Naive thymus-derived CD4-positive, alpha-beta T cell (primary cell): ENCODE data around the gene TVP23A. TPM values are rescaled to one million over a fixed set of nuclear protein-coding genes. Genes with fewer than 3 reads are reported as not detected.

Experiments used
- ATAC-seq: fragments of 150-1000 bp; cut with Tn5 transposase; 2 replicates; pipeline ENCODE4 v1.10.0; 2021; ENCODE audit warnings: mild to moderate bottlenecking, moderate library complexity
- CTCF ChIA-PET: fragments of 350-600 bp; sonication (Branson Sonifier 250); formaldehyde crosslinking; loops from one replicate; lab custom pipeline; 2021; ENCODE audit warnings: antibody characterized with exemption; lab: Charles Lee
- POLR2A ChIA-PET: fragments of 350-600 bp; sonication (Branson Sonifier 250); formaldehyde crosslinking; loops from one replicate; lab custom pipeline; 2021; ENCODE audit warnings: antibody characterized with exemption, inconsistent platforms; lab: Charles Lee
- DNase-seq, 9 donors: peaks; one replicate each; pipeline versions ENCODE4 v3.0.0 to v3.0.0-alpha.2; 2020 to 2022; ENCODE audit warnings: mixed read lengths in 1 of 9
- H3K27ac ChIP-seq: one replicate; pipeline ENCODE4 v1.7.0; 2013; ENCODE audit warnings: mild to moderate bottlenecking, low read depth, low read length, moderate library complexity
- H3K27me3 ChIP-seq, 2 donors: one replicate each; pipeline ENCODE4 v1.7.0; 2013; ENCODE audit warnings: low read length in 2 of 2, mild to moderate bottlenecking in 2 of 2, moderate library complexity in 2 of 2; ENCODE audit not compliant: control insufficient read depth in 2 of 2, insufficient read depth in 2 of 2
- H3K36me3 ChIP-seq, 3 experiments: 1 replicate in 2 of 3; 2 replicates in 1 of 3; pipeline ENCODE4 v1.7.0; 2013; ENCODE audit warnings: low read length in 3 of 3, mild to moderate bottlenecking in 3 of 3, moderate library complexity in 1 of 3; ENCODE audit not compliant: insufficient read depth in 3 of 3, control insufficient read depth in 2 of 3
- H3K4me1 ChIP-seq, 2 donors: one replicate each; pipeline ENCODE4 v1.7.0; 2013; ENCODE audit warnings: low read length in 2 of 2, mild to moderate bottlenecking in 2 of 2, moderate library complexity in 1 of 2; ENCODE audit not compliant: control insufficient read depth in 2 of 2, insufficient read depth in 2 of 2
- H3K4me3 ChIP-seq: 2 replicates; pipeline ENCODE4 v1.7.0; 2013; ENCODE audit warnings: mild to moderate bottlenecking, low read length
- H3K9me3 ChIP-seq, 3 experiments: 1 replicate in 2 of 3; 2 replicates in 1 of 3; pipeline ENCODE4 v1.7.0; 2013; ENCODE audit warnings: low read length in 3 of 3; ENCODE audit not compliant: control insufficient read depth in 2 of 3
- H3K27ac Mint-ChIP-seq, 9 donors: one replicate each; pipeline ENCODE4 v1.8.0; 2020 to 2022; ENCODE audit warnings: mixed read lengths in 9 of 9, mild to moderate bottlenecking in 8 of 9, moderate library complexity in 5 of 9, inconsistent platforms in 2 of 9
- H3K27me3 Mint-ChIP-seq, 5 donors: one replicate each; pipeline ENCODE4 v1.8.0; 2021 to 2022; ENCODE audit warnings: mixed read lengths in 5 of 5, mild to moderate bottlenecking in 1 of 5
- H3K36me3 Mint-ChIP-seq, 5 donors: one replicate each; pipeline ENCODE4 v1.8.0; 2020 to 2022; ENCODE audit warnings: mixed read lengths in 5 of 5, mild to moderate bottlenecking in 3 of 5, inconsistent platforms in 1 of 5
- H3K4me1 Mint-ChIP-seq, 7 donors: one replicate each; pipeline ENCODE4 v1.8.0; 2020 to 2022; ENCODE audit warnings: mixed read lengths in 7 of 7, mild to moderate bottlenecking in 3 of 7, inconsistent platforms in 1 of 7
- H3K4me3 Mint-ChIP-seq, 10 donors: one replicate each; pipeline ENCODE4 v1.8.0; 2020 to 2022; ENCODE audit warnings: mild to moderate bottlenecking in 10 of 10, mixed read lengths in 10 of 10, moderate library complexity in 6 of 10, inconsistent platforms in 2 of 10
- H3K9me3 Mint-ChIP-seq, 11 donors: one replicate each; pipeline ENCODE4 v1.8.0; 2020 to 2022; ENCODE audit warnings: mixed read lengths in 11 of 11, mild to moderate bottlenecking in 4 of 11, inconsistent platforms in 1 of 11, moderate library complexity in 1 of 11
- intact Hi-C, 2 donors: fragments of 100-400 bp; cut with micrococcal nuclease; formaldehyde crosslinking; loops; one replicate each; pipeline ENCODE4 v1.15.1; 2023
- polyA plus RNA-seq, 2 donors: library from polyadenylated mRNA; unstranded; fragments of 300-500 nt; fragmentation: Illumina TruSeq; gene quantifications; one replicate each; pipeline ENCODE4 v1.2.3, GENCODE V29; 2021
- total RNA-seq, 6 experiments: library from RNA in 5 of 6; stranded (reverse) in 5 of 6; gene quantifications; 1 replicate in 5 of 6; 2 replicates in 1 of 6; pipeline ENCODE4 v1.2.3 and lab custom pipeline; 2021 to 2026

Gene TVP23A
- total and polyA plus RNA-seq, 7 experiments from 2014 or later: 0.10 to 0.17 (median 0.15) TPM; not detected in 4

DNA sequence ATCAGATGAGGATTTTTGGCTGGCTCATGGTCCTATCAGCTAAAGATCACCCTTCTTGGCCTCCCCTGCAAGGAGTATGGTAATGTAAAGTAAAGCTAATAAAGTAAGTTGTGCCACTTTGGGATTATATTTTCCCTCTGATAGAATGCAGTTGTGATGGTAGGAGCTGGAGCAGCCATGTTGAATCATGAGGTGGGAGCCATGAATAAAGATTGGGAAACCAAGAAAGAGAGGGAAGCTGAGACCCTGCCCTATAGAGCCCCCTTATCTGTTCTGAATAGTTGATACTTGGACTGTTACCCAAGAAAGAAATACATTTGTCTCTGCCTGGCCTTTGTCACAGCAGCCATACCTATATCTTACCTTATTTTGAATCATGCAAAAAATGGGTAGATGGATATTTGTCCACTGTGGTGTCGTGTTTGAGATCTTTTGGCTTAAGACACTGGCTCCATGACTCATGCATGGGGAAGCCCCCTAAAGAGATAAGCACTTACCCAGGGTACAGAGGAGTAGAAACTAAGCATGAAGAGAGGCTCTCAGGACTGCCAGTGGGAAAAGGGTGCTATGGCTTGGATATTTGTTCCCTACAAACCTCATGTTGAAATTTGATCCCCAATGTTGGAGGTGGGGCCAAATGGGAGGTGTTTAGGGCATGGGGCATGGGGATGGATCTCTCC, 17.7 kb upstream of the TVP23A start:
- peaks cover 0 to 5% (median 0%) of the 10 kb centered on the region in 11 donors for H3K9me3 Mint-ChIP-seq
- H3K36me3 Mint-ChIP-seq: no peaks in the 10 kb centered on the region
- H3K27me3 ChIP-seq: no peaks in the 10 kb centered on the region
- ATAC-seq (no peak), DNase-seq (no peak)
- intact Hi-C loops: no loop called here
- no peaks in the 10 kb centered on the region for H3K4me1 Mint-ChIP-seq
- H3K4me3 ChIP-seq: no peak overlapping the region
- H3K4me1 ChIP-seq: no peaks in the 10 kb centered on the region
- no peaks in the 10 kb centered on the region for H3K9me3 ChIP-seq
- H3K36me3 ChIP-seq: no peaks in the 10 kb centered on the region
- ChIA-PET POLR2A (no interaction called here), CTCF (no interaction called here)
- no peak overlapping the region for H3K27ac ChIP-seq
- H3K27me3 Mint-ChIP-seq: peaks cover 6 to 33% (median 11%) of the 10 kb centered on the region in 5 donors
- H3K27ac Mint-ChIP-seq: no peak overlapping the region
- H3K4me3 Mint-ChIP-seq: no peak overlapping the region

DNA sequence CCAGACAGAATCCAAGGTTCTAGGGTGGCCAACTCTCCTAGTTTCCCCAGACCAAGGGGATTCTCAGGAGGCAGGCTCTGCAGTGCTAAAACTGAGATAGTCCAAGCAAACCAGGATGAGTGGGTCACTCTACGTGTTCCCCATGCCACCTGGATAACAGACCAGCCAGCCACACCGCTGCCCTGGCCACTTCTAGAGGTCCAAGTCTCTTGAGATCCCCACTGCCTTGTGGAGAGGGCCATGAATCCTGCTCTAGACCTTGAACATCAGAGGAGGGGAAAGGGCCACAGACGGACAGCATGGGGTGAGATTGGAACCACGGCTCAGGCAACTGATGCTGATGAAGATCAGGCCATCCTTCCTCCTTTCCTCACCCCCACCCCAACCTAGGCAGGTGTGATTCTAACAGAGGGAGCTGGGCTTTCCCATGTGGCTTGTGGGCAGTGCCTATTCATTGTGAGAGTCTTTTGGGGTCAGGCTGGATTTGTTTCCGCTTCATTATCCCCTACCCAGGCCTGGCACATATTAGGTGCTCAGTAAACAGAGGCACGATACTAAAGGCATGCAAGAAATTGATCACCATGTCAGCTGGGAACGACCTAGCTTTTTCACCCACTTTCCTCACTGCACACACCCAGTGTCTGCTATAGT, 16.8 kb upstream of the TVP23A start:
- DNase-seq (no peak), ATAC-seq (no peak)
- no peak overlapping the region for H3K4me3 ChIP-seq
- no peaks in the 10 kb centered on the region for H3K9me3 ChIP-seq
- intact Hi-C loops: no loop called here
- H3K27ac Mint-ChIP-seq: no peak overlapping the region
- H3K9me3 Mint-ChIP-seq: peaks cover 0 to 5% (median 0%) of the 10 kb centered on the region in 11 donors
- H3K27me3 Mint-ChIP-seq: peaks cover 0 to 27% (median 11%) of the 10 kb centered on the region in 5 donors
- no peak overlapping the region for H3K4me3 Mint-ChIP-seq
- no peaks in the 10 kb centered on the region for H3K4me1 ChIP-seq
- no peak overlapping the region for H3K27ac ChIP-seq
- no peaks in the 10 kb centered on the region for H3K27me3 ChIP-seq
- H3K36me3 ChIP-seq: no peaks in the 10 kb centered on the region
- no peaks in the 10 kb centered on the region for H3K36me3 Mint-ChIP-seq
- ChIA-PET POLR2A (no interaction called here), CTCF (no interaction called here)
- no peaks in the 10 kb centered on the region for H3K4me1 Mint-ChIP-seq

DNA sequence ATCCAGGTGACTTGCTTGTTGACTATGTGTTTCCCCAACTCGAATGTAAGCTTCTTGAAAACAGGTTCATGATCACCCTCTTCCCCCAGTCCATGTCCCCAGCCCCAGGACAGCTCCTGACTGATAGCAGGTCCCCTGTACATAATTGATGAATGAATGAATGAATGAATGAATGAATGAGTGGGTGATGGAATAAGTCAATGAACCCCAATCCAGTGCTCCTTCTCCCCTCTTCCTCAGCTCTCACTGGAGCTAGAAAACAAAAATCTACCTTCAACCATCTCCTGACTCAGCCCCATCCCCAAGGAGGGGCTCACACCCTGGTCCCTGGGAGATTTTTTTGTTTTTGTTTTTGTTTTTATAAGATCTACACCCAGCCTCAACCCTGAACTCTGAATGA, 16.2 kb upstream of the TVP23A start:
- H3K27me3 ChIP-seq: no peaks in the 10 kb centered on the region
- Mint-ChIP-seq H3K36me3 (no peaks in the 10 kb centered on the region), H3K27me3 (peaks cover 0 to 31% (median 11%) of the 10 kb centered on the region in 5 donors), H3K4me3 (no peak overlapping the region), H3K9me3 (peaks cover 0 to 5% (median 0%) of the 10 kb centered on the region in 11 donors), H3K27ac (no peak overlapping the region), H3K4me1 (no peaks in the 10 kb centered on the region)
- no peak for ATAC-seq
- no peak overlapping the region for H3K27ac ChIP-seq
- intact Hi-C loops: no loop called here
- H3K9me3 ChIP-seq: no peaks in the 10 kb centered on the region
- ChIA-PET CTCF (interaction anchor here (0.9 kb wide), 1 partner anchor 103 kb away, joined by 5 read pairs; no protein-coding TSS in a partner anchor), POLR2A (no interaction called here)
- no peaks in the 10 kb centered on the region for H3K36me3 ChIP-seq
- H3K4me3 ChIP-seq: no peak overlapping the region
- H3K4me1 ChIP-seq: no peaks in the 10 kb centered on the region
- no peak for DNase-seq

DNA sequence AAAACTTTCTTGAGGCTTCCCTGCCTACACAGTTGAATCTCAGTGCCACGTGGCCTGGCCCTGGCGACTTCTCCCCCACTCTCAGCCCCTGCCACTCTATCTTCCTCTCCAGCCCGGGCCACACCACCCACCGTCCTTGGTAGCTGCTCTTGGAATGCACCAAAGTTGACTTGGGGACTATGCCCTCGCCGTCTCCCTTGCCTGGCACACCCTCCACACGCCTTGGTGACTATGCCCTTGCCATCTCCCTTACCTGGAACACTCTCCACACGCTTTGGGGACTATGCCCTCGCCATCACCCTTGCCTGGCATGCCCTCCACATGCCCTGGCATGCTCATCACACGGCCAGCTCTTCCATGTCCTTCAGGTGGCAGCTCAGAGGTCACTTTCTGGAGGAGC, 15.5 kb upstream of the TVP23A start:
- no peak overlapping the region for H3K27ac ChIP-seq
- no peaks in the 10 kb centered on the region for H3K36me3 ChIP-seq
- H3K4me3 ChIP-seq: no peak overlapping the region
- peaks cover 0 to 37% (median 11%) of the 10 kb centered on the region in 5 donors for H3K27me3 Mint-ChIP-seq
- H3K36me3 Mint-ChIP-seq: no peaks in the 10 kb centered on the region
- ChIA-PET CTCF (interaction anchor here (0.9 kb wide), 1 partner anchor 103 kb away, joined by 5 read pairs; no protein-coding TSS in a partner anchor), POLR2A (no interaction called here)
- ATAC-seq: no peak
- peaks cover 0 to 5% (median 0%) of the 10 kb centered on the region in 11 donors for H3K9me3 Mint-ChIP-seq
- no peaks in the 10 kb centered on the region for H3K9me3 ChIP-seq
- intact Hi-C loops: no loop called here
- peak overlapping the region in 1 of 10 donors; percentile 54 for H3K4me3 Mint-ChIP-seq
- no peaks in the 10 kb centered on the region for H3K4me1 ChIP-seq
- no peak for DNase-seq
- H3K4me1 Mint-ChIP-seq: no peaks in the 10 kb centered on the region
- no peaks in the 10 kb centered on the region for H3K27me3 ChIP-seq
- no peak overlapping the region for H3K27ac Mint-ChIP-seq

DNA sequence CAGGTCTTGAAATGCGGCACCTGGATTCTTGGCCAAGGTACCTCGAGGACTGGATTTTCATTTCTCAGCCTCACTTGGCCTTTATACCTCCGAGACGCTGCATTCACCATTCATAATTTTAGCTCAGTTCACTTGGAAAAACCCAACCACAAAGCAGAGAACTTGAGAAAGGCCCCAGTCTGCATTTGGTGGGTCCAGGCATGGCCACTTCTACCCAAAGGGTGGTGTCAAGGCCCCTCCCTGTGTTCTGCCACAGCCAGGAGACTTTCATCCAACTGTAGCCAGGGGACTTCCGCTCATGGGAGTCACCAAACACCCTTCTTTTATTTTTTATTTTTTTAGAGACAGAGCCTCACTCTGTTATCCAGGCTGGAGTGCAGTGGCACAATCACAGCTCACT, 14.7 kb upstream of the TVP23A start:
- DNase-seq: no peak
- no peaks in the 10 kb centered on the region for H3K27me3 ChIP-seq
- H3K4me3 Mint-ChIP-seq: no peak overlapping the region
- no peak overlapping the region for H3K27ac ChIP-seq
- H3K36me3 Mint-ChIP-seq: no peaks in the 10 kb centered on the region
- no peak for ATAC-seq
- H3K36me3 ChIP-seq: no peaks in the 10 kb centered on the region
- no peak overlapping the region for H3K4me3 ChIP-seq
- intact Hi-C loops: no loop called here
- no peaks in the 10 kb centered on the region for H3K4me1 Mint-ChIP-seq
- POLR2A ChIA-PET: no interaction called here
- H3K4me1 ChIP-seq: no peaks in the 10 kb centered on the region
- H3K27me3 Mint-ChIP-seq: peaks cover 0 to 38% (median 11%) of the 10 kb centered on the region in 5 donors
- H3K9me3 Mint-ChIP-seq: peaks cover 0 to 5% (median 0%) of the 10 kb centered on the region in 11 donors
- H3K9me3 ChIP-seq: no peaks in the 10 kb centered on the region
- CTCF ChIA-PET: no interaction called here
- no peak overlapping the region for H3K27ac Mint-ChIP-seq

DNA sequence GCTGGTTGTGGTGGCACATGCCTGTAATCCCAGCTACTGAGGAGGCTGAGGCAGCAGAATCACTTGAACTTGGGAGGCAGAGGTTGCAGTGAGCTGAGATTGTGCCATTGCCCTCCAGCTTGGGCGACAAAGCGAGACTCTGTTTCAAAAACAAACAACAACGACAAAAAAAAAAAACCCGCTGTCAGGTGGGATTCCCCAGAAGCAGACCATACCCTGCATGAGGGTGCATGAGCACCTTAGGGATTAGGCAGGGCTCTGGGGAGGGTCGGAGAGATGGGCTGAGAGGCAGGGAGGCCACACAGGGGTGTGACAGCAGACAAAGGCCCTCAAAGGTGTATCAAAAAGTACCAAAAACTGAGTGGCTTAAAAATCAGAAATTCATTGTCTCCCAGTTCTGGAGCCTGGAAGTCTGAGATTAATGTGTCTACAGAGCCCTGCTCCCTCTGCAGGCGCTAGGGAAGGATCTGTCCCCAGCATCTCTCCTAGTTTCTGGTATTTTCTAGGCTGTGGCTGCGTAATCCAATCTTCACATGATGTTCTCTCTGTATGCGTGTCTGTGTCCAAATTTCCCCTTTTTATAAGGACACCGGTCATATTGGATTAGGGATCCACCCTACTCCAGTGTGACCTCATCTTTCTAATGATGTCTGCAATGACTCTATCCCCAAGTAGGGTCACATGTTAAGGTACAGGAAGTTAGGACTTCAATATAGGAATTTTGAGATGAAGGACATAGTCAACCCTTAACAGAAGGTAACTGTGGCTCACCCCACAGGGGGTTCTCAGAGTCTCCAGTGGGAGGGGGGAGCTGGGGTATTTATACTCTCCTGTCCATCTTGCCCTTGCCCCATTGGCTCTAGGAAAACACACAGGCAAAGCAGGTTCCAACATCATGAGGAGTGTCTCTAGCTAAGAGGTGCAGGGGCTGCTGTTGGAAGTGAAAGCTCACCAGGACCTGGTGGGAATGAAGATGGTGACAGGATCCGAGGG, 13.6 kb upstream of the TVP23A start:
- Mint-ChIP-seq H3K9me3 (peaks cover 0 to 5% (median 0%) of the 10 kb centered on the region in 11 donors), H3K27ac (peak overlapping the region in 1 of 9 donors; percentile 84), H3K27me3 (peaks cover 0 to 33% (median 11%) of the 10 kb centered on the region in 5 donors), H3K4me3 (no peak overlapping the region), H3K4me1 (no peaks in the 10 kb centered on the region), H3K36me3 (no peaks in the 10 kb centered on the region)
- H3K4me3 ChIP-seq: no peak overlapping the region
- ChIA-PET CTCF (no interaction called here), POLR2A (no interaction called here)
- H3K27ac ChIP-seq: no peak overlapping the region
- no peaks in the 10 kb centered on the region for H3K36me3 ChIP-seq
- H3K9me3 ChIP-seq: no peaks in the 10 kb centered on the region
- intact Hi-C loops: no loop called here
- ATAC-seq (no peak), DNase-seq (no peak)
- no peaks in the 10 kb centered on the region for H3K27me3 ChIP-seq
- no peaks in the 10 kb centered on the region for H3K4me1 ChIP-seq
